Effector memory CD8-positive, alpha-beta T cell (primary cell): ENCODE data around the gene ZNF526.

Source experiments
- ATAC-seq: fragments of 150-1000 bp; cut with Tn5 transposase; replicated peaks from 2 replicates; pipeline ENCODE4 v1.10.0; 2021; ENCODE audit warnings: mild to moderate bottlenecking, moderate library complexity
- DNase-seq, 3 experiments: peaks; one replicate each; pipeline ENCODE4 v3.0.0; 2021
- H3K27ac Mint-ChIP-seq, 2 donors: one replicate each; pipeline ENCODE4 v1.8.0; 2022; ENCODE audit warnings: mild to moderate bottlenecking in 2 of 2, mixed read lengths in 2 of 2, moderate library complexity in 2 of 2
- H3K27me3 Mint-ChIP-seq, 2 donors: one replicate each; pipeline ENCODE4 v1.8.0; 2022; ENCODE audit warnings: mixed read lengths in 2 of 2
- H3K36me3 Mint-ChIP-seq: one replicate; pipeline ENCODE4 v1.8.0; 2022; ENCODE audit warnings: mild to moderate bottlenecking, moderate library complexity, mixed read lengths; ENCODE audit not compliant: insufficient read depth
- H3K4me1 Mint-ChIP-seq, 2 donors: one replicate each; pipeline ENCODE4 v1.8.0; 2022; ENCODE audit warnings: low read depth in 2 of 2, mixed read lengths in 2 of 2
- H3K4me3 Mint-ChIP-seq, 2 donors: one replicate each; pipeline ENCODE4 v1.8.0; 2022; ENCODE audit warnings: mild to moderate bottlenecking in 2 of 2, mixed read lengths in 2 of 2, moderate library complexity in 2 of 2
- H3K9me3 Mint-ChIP-seq, 2 donors: one replicate each; pipeline ENCODE4 v1.8.0; 2022; ENCODE audit warnings: mixed read lengths in 2 of 2

ZNF526 gene

DNA sequence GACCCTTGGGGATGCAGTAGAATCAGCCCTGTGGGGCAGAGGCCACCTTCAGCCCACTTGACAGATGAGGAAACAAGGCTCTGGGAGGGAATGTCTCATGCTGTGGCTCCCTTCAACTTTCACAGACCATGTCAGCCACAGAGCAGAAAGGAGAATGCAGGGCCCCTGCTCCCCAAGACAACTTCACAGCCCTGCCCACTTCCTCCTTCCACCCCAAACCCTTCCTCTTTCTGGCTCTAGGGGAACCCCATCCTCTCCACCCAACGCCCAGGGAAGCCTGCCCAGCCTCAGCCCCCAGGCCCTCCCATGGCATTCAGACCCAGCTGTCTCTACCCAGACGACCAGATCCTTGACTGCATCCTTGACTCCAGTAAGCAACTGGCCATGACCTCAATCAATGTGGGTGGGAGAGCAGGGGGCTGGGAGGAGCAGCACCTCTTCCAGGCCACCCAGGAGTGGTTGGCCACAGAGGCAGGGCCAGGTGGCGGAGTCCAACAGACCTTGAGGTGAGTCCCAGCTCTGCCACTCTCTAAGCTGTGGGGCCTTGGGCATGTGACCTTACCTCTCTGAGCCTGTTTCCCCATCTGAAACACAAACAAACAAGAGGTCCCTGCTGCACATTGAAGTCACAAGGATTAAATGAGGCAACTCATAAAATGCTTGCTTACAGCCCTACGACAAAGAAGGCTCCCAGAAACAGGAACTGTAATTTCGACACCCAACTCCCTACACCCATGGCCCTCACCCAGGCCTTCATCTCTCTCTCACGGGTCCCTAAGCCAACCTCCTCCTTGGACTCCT is 18.4 kb upstream of the ZNF526 start:
- peaks cover 75 to 84% of the 10 kb centered on the region in 2 donors for H3K4me1 Mint-ChIP-seq
- DNase-seq: peak; percentile 59 to 63 (median 60)
- H3K4me3 Mint-ChIP-seq: peak overlapping the region; percentile 83 to 96
- H3K27me3 Mint-ChIP-seq: no peaks in the 10 kb centered on the region
- H3K9me3 Mint-ChIP-seq: no peaks in the 10 kb centered on the region
- H3K27ac Mint-ChIP-seq: peak overlapping the region; percentile 93
- peak; percentile 62 for ATAC-seq
- peaks cover 80% of the 10 kb centered on the region for H3K36me3 Mint-ChIP-seq

DNA sequence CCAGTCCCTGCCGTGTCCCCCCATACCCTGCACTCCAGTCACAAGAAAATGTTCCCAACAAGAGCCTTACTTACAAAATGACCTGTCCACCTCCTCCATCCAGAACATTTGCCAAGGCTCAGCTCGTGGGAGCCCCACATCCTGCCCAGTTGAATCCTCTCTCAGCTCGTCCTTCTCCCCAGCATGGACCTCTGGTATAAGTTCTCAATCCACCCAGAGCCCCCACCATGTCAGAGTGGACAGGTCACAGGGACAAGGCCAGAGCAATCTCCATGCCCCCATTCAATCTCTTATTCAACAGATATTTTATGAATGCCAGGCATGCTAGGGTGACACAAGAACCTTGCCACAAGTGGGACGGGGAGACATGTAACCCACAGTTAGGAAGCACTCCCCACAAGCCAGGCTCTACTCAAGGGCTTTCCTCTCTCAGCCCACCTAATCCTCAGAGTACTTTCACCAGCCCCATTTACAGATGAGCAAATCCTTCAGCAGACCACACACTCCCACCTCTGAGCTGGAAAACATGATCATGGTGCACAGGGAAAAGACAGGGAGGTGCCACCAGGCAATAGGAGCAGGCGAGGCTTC is 17.7 kb upstream of the ZNF526 start:
- DNase-seq (no peak), ATAC-seq (no peak)
- Mint-ChIP-seq H3K27ac (peak overlapping the region; percentile 93), H3K9me3 (no peaks in the 10 kb centered on the region), H3K4me1 (peaks cover 69 to 80% of the 10 kb centered on the region in 2 donors), H3K36me3 (peaks cover 82% of the 10 kb centered on the region), H3K4me3 (peak overlapping the region; percentile 83 to 96), H3K27me3 (no peaks in the 10 kb centered on the region)

DNA sequence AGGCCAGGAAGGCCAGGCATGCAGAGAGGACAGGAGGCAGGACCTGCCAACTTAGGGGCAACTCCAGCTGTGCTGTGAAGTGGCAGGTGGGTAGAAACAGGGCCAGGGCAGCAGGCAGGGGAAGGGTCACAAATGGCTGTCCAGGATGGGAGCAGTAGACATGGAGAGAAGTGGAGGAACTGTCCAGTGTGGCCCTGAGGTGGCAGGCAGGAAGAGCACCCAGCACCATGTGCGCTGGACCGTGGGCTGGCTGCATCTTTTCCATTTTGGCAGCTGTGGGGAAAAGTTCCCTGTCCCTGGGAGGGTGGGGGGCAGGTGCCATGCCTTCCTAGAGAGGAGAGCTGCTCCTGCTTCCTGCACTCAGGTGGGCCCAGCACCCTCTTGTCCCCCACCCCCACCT is 16.4 kb upstream of the ZNF526 start:
- H3K9me3 Mint-ChIP-seq: no peaks in the 10 kb centered on the region

DNA sequence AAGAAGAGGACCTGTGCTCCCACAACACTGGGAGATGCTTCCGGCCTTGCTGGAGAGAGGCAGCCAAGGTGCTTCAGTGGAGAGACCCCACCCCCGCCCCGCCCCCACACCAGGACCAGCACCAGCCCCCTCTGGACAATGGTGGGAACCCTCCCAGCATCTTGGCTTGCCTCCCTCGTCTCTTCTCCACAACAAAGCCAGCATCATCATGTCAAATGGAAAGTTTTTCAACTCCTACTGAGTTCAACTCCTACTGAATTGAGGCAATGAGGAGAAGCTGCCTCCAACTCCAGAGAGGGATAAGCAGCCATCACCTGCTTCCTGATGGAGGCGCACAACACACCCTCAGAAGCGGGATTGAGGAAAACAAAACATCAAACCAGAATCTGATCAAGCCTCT is 15.4 kb upstream of the ZNF526 start:
- ATAC-seq: no peak
- Mint-ChIP-seq H3K36me3 (peaks cover 85% of the 10 kb centered on the region), H3K4me3 (no peak overlapping the region), H3K27ac (peak overlapping the region; percentile 8 to 93), H3K27me3 (no peaks in the 10 kb centered on the region), H3K9me3 (no peaks in the 10 kb centered on the region), H3K4me1 (peaks cover 68 to 78% of the 10 kb centered on the region in 2 donors)
- no peak for DNase-seq

More for the DNA sequence above, 16.4 kb upstream of the ZNF526 start:
- Mint-ChIP-seq H3K27ac (peak overlapping the region; percentile 93), H3K4me3 (peak overlapping the region in 1 of 2 donors; percentile 83), H3K36me3 (peaks cover 83% of the 10 kb centered on the region), H3K4me1 (peaks cover 75 to 87% of the 10 kb centered on the region in 2 donors), H3K27me3 (no peaks in the 10 kb centered on the region)
- no peak for DNase-seq
- no peak for ATAC-seq

DNA sequence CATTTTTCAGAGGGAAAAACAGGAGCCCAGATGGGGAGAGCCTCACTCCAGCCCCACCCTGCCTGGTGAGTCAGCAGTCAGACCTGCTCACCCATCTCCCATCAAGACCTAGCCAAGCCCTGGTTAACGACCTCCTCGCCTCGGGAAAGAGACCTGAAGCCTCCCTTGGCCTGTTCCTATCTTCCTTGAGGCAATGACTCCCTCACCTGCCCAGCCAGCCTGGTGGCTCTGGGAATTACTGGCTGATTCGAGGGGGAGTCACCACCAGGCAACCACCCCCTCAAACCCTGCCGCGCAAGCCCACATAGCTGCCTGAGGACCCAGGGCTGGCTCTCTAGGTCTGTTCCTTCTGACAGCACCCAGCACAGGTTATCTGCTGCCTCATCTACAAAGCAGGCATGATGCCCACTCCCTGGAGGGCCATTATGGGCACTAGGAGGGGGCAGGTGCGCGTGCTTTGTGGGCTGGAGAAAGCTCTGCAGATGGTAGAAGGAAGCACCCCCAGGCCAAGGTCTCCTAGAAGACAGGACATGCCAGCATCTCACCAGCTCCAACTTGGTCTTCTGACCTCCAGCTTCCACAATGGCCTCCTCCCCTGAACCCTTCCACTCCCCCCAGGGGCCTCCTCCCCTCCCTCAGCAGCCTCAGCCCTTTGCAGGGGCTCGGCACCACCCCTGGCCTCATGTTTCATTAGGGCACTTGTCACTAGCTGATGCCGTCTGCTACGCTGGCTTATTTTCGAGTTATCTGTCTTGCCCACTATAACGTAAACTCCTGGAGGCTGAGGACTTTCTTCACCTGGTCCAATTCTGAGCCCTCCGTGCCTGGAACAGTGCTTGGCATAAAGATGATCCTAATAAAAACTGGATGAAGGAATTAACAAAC is 13.0 kb upstream of the ZNF526 start:
- H3K36me3 Mint-ChIP-seq: peaks cover 96% of the 10 kb centered on the region
- DNase-seq (no peak), ATAC-seq (peak; percentile 20)
- H3K9me3 Mint-ChIP-seq: no peaks in the 10 kb centered on the region
- peak overlapping the region; percentile 88 to 89 for H3K27ac Mint-ChIP-seq
- no peaks in the 10 kb centered on the region for H3K27me3 Mint-ChIP-seq
- H3K4me3 Mint-ChIP-seq: peak overlapping the region; percentile 59 to 67
- peaks cover 47 to 61% of the 10 kb centered on the region in 2 donors for H3K4me1 Mint-ChIP-seq

DNA sequence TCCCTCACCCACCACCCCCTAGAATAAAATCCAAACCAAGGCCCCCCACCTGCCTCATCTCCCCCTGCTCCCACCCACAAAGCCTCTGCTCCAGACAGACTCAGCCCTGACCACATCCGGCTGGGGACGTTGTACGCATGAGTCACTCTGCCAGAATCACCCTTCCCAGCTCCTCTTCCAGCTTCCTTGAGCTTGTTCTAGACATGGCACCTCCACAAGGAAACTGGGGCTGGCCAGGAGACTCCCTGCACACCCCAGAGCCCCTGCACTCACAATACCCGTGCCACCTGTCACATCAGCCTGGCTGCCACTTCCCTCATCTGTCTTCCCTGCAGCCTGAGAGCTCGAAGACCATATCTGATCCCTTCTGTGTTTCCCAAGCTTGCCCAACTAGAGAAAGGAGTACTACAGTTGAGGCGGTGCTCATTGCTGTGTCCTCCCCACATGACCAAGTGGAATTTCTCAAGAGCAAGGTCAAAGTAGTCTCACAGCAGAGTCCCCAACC is 12.3 kb upstream of the ZNF526 start:
- Mint-ChIP-seq H3K4me1 (peaks cover 42 to 60% of the 10 kb centered on the region in 2 donors), H3K36me3 (peaks cover 97% of the 10 kb centered on the region), H3K4me3 (peak overlapping the region; percentile 59 to 67), H3K27me3 (no peaks in the 10 kb centered on the region), H3K27ac (peak overlapping the region; percentile 82 to 89), H3K9me3 (no peaks in the 10 kb centered on the region)
- DNase-seq (no peak), ATAC-seq (peak; percentile 79)

DNA sequence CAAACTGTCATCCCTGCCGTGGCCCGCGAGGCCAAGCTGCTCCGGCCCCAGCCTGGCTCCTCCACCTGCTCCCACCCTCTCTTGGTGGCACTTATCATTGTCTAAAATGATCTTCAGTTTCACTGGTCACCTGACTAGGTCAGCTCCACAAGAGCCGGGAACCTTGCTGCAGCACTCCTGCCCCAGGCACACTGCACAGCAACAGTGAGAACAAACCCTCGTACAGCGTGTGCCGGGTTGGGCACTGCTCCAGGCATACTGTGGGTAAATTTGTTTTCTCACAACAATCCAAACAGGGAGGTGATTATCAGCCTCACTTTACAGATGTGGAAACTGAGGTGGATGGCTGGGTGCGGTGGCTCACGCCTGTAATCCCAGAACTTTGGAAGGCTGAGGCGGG is 11.5 kb upstream of the ZNF526 start:
- DNase-seq: no peak
- H3K27ac Mint-ChIP-seq: peak overlapping the region; percentile 82 to 89
- peaks cover 95% of the 10 kb centered on the region for H3K36me3 Mint-ChIP-seq
- no peak for ATAC-seq
- peak overlapping the region; percentile 59 to 67 for H3K4me3 Mint-ChIP-seq
- no peaks in the 10 kb centered on the region for H3K27me3 Mint-ChIP-seq
- H3K9me3 Mint-ChIP-seq: no peaks in the 10 kb centered on the region
- H3K4me1 Mint-ChIP-seq: peaks cover 42 to 60% of the 10 kb centered on the region in 2 donors

DNA sequence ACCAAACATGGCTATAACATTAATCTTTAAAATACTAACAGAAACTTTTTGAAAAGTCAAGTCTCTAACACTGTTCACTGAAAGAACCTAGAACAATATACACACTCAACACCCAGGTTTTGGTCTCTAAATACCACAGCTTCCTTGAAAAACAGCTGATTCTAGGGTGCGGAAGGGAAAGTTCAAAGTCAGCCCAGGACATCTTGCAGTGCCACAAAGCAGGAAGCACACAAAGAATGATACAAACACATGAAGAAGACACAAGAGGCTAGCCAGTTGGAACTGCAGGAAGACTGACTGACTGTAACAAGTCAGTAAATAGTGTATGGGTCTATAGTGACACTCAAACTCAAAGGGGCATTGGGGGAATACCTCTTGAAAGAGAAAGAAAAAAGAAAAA is 7.2 kb upstream of the ZNF526 start:
- Mint-ChIP-seq H3K27ac (peak overlapping the region; percentile 18 to 71), H3K4me3 (peak overlapping the region; percentile 17 to 46), H3K4me1 (peaks cover 56 to 60% of the 10 kb centered on the region in 2 donors), H3K36me3 (peaks cover 83% of the 10 kb centered on the region), H3K9me3 (no peaks in the 10 kb centered on the region), H3K27me3 (no peaks in the 10 kb centered on the region)
- DNase-seq (no peak), ATAC-seq (no peak)

DNA sequence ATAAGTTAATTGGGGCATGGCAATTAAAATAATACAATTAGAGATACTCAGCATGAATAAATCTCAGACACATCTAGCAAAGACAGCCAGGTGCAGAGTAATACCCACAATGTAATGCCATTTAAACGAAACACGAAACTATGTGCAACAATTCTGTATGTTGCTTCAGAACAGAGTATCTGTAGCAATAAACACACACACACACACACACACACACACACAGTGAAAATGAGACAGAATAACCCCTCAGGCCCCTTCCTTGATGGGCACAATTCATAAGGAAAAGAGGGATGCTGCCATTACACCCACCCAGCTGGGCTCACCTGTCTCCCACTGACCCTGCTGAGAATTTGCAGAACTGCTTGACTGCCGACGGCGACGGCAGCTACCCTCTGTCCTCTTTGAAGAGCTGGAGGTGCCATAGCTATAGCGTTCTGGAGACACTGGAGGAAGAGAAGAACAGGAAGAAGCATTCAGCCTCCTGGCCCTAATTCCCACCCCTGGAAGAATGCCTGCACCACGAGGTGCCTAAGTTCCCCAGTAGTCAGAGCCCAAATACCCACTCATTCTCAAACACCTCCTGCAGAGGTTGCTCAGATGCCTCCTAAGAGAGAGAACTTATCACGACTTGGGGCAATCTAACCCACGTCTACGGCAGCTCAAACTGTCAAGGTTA is 5.2 kb upstream of the ZNF526 start:
- Mint-ChIP-seq H3K4me1 (peaks cover 53 to 62% of the 10 kb centered on the region in 2 donors), H3K27me3 (no peaks in the 10 kb centered on the region), H3K36me3 (peaks cover 69% of the 10 kb centered on the region), H3K9me3 (no peaks in the 10 kb centered on the region), H3K27ac (peak overlapping the region; percentile 80 to 92), H3K4me3 (peak overlapping the region; percentile 97)
- no peak for ATAC-seq
- no peak for DNase-seq

DNA sequence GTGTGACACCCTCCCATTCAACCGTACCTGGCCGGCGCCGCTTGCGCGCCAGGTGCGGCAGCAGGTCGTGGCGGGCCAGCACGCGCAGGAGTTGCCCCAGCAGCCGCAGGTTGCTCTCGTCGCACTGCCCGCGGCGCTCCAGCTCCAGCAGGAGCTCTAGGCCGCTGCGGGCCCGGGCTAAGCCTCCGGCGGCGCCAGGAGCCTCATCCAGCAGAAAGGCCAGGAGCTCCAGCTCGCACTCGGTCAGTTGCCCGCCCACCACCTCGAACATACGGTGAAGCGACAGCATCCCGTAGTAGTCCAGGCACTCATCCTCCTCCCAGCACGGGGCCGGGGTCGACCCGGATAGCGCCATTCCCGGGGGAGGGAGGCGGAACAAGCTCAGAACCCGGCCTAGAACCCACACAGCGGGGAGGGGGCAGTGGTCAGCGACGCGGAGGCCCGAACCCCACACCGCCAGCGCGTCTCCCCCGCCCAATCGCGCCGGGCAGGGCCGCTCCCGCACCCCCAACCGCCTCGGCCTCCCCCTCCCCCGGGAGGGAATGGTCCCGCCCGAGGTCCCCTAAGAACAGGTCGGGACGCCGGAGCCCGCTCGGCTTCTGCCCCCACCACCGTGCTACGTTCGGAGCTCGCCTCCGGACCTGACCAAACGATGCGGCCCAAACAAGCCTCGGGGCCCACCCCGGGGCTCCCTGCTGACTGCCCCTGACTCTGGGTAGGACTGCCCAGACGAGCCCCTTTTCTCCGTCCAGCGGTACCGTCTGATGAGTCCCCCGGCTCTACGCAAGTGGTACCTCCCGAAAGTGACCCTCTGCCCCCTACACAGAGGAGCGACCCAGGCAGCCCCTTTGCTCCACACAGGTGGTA is 3.2 kb upstream of the ZNF526 start:
- Mint-ChIP-seq H3K9me3 (no peaks in the 10 kb centered on the region), H3K4me1 (peaks cover 60 to 67% of the 10 kb centered on the region in 2 donors), H3K27me3 (no peaks in the 10 kb centered on the region), H3K4me3 (peak overlapping the region; percentile 97), H3K27ac (peak overlapping the region; percentile 92 to 93), H3K36me3 (peaks cover 50% of the 10 kb centered on the region)
- DNase-seq: peak in 1 of 3 experiments; percentile 26
- no peak for ATAC-seq

DNA sequence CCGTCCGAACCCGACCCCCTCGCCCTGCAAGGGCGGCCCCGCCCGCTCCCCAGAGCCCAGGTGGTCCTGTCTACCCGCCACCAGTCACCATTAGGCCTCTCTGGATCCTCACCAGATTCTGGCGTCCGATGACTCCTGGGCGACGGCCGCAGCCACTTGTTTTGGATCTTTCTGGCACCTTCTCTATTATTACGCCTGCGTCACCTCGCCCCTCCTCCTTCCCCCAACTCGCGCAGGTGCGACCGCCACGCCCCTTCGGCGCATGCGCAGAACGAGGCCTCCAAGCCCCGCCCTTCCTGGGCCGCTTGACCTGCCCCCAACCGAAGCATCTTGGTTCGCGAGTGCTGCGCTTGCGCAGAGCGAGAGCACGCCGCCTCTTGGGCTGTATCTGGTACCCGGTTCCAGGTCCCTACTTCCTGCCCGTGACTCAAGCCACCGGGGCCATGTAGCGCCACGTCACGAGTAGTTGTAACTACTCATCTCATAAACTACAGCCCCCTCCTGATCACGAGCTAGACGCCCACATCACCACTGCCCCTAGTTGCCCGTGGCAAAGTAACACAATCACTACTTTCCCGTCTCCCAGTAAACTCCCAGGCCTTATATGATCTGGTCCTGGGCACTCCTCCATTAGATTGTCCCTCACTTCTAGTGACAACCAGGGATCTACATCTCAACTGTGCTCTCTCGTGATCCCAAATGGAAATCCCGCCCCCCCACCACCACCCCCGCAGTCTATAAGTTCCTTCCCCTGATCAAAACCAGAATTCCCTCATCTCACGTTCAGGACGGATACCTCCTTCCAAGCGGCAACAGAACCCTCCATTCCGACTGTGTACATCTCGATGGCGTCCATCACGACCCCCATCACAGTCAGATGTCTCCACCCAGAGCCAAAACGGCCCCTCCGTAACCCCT is 2.3 kb upstream of the ZNF526 start, which contains the start of gene DEDD2:
Gene DEDD2, minus strand, starts transcription at position 158 of the 918 bp plus-strand sequence. CDS start 670 bp downstream, outside the sequence.
- peak; percentile 72 for ATAC-seq
- peak; percentile 99 to 100 (median 100) for DNase-seq
- peaks cover 64 to 65% of the 10 kb centered on the region in 2 donors for H3K4me1 Mint-ChIP-seq
- H3K36me3 Mint-ChIP-seq: peaks cover 46% of the 10 kb centered on the region
- peak within 1 kb of the TSS; percentile 92 to 93 for H3K27ac Mint-ChIP-seq
- H3K27me3 Mint-ChIP-seq: no peaks in the 10 kb centered on the region
- H3K4me3 Mint-ChIP-seq: peak within 1 kb of the TSS; percentile 97
- no peaks in the 10 kb centered on the region for H3K9me3 Mint-ChIP-seq
